Colonic mucosa (tissue), 4 donors: ENCODE measurements around the gene MYOD1. TPM values are rescaled to one million over a fixed set of nuclear protein-coding genes. Genes with fewer than 3 reads are reported as not detected.

Experiments
- DNase-seq: peaks from one replicate; pipeline ENCODE4 v3.0.0-alpha.2; 2020
- H3K27ac ChIP-seq: fragments of 200-600 bp; one replicate; pipeline ENCODE4 v1.8.0; 2021
- H3K27me3 ChIP-seq: fragments of 200-600 bp; one replicate; pipeline ENCODE4 v1.8.0; 2021
- H3K36me3 ChIP-seq: fragments of 200-600 bp; one replicate; pipeline ENCODE4 v1.8.0; 2021
- H3K4me1 ChIP-seq: fragments of 200-600 bp; one replicate; pipeline ENCODE4 v1.8.0; 2021; ENCODE audit warnings: mild to moderate bottlenecking
- H3K4me3 ChIP-seq: fragments of 200-600 bp; one replicate; pipeline ENCODE4 v1.8.0; 2021
- H3K9ac ChIP-seq, 2 donors: one replicate each; pipeline ENCODE4 v1.7.0; 2013; ENCODE audit warnings: control low read depth in 2 of 2, low read depth in 2 of 2, low read length in 2 of 2
- H3K9me3 ChIP-seq: fragments of 200-600 bp; one replicate; pipeline ENCODE4 v1.8.0; 2021
- CTCF ChIP-seq: fragments of 200-600 bp; IDR thresholded peaks from one replicate; pipeline ENCODE4 v1.8.0; 2022; ENCODE audit warnings: antibody characterized with exemption, mild to moderate bottlenecking
- intact Hi-C: fragments of 100-400 bp; cut with DNase I; formaldehyde crosslinking; loops from one replicate; pipeline ENCODE4 v1.14.1; 2022
- total RNA-seq, 2 donors: library from RNA; stranded (reverse); fragmentation: NEBNext Ultra II Directional in 1 of 2; extraction: Animal tissue kit (Norgen Biotek cat#: 25700) in 1 of 2; gene quantifications; one replicate each; pipeline ENCODE4 v1.2.1, GENCODE V29; 2021
- donor health status: healthy.
- donor health status: DM: no; HTN: no; CAD: no.
- donor health status: DM: no; HTN: no; CAD: no.

Gene MYOD1
- total RNA-seq, 2 donors from 2014 or later, result not detected

GRCh38 chr11:17707830-17708229, 11.5 kb upstream of the MYOD1 start:
- no peak for DNase-seq

GRCh38 chr11:17711836-17712235, 7.5 kb upstream of the MYOD1 start:
- H3K4me1 ChIP-seq, result no peaks in the 10 kb centered on the region
- no peaks in the 10 kb centered on the region for H3K27me3 ChIP-seq
- intact Hi-C loops, result no loop called here
- no peak overlapping the region for H3K27ac ChIP-seq
- no peaks in the 10 kb centered on the region for H3K9me3 ChIP-seq
- no peak for TF ChIP-seq CTCF
- no peak for DNase-seq
- no peak overlapping the region for H3K4me3 ChIP-seq
- H3K9ac ChIP-seq, result no peak overlapping the region
- H3K36me3 ChIP-seq, result no peaks in the 10 kb centered on the region

More at GRCh38 chr11:17707830-17708229, 11.5 kb upstream of the MYOD1 start:
- Histone ChIP-seq H3K9ac (no peak overlapping the region), H3K27ac (no peak overlapping the region), H3K36me3 (no peaks in the 10 kb centered on the region), H3K9me3 (no peaks in the 10 kb centered on the region), H3K4me1 (no peaks in the 10 kb centered on the region), H3K27me3 (no peaks in the 10 kb centered on the region), H3K4me3 (no peak overlapping the region)
- TF ChIP-seq CTCF, result no peak
- intact Hi-C loops, result no loop called here

- intact Hi-C loops, result no loop called here
- Histone ChIP-seq H3K27ac (no peak overlapping the region), H3K9me3 (no peaks in the 10 kb centered on the region), H3K4me1 (no peaks in the 10 kb centered on the region), H3K9ac (no peak overlapping the region), H3K4me3 (no peak overlapping the region), H3K36me3 (no peaks in the 10 kb centered on the region), H3K27me3 (peaks cover 3% of the 10 kb centered on the region)
- DNase-seq, result no peak
- TF ChIP-seq CTCF, result no peak
Observed at GRCh38 chr11:17713851-17714250, 5.5 kb upstream of the MYOD1 start.

- Histone ChIP-seq H3K27me3 (peaks cover 9% of the 10 kb centered on the region), H3K9ac (no peak overlapping the region), H3K4me3 (no peak overlapping the region), H3K9me3 (no peaks in the 10 kb centered on the region), H3K27ac (no peak overlapping the region), H3K4me1 (no peaks in the 10 kb centered on the region), H3K36me3 (no peaks in the 10 kb centered on the region)
- no peak for DNase-seq
- no peak for TF ChIP-seq CTCF
- intact Hi-C loops, result no loop called here
Observed at GRCh38 chr11:17714356-17714854, 5.0 kb upstream of the MYOD1 start.

GRCh38 chr11:17714870-17715269, 4.5 kb upstream of the MYOD1 start:
- Histone ChIP-seq H3K27me3 (peaks cover 13% of the 10 kb centered on the region), H3K4me1 (no peaks in the 10 kb centered on the region), H3K9me3 (no peaks in the 10 kb centered on the region), H3K4me3 (no peak overlapping the region), H3K36me3 (no peaks in the 10 kb centered on the region), H3K9ac (no peak overlapping the region), H3K27ac (no peak overlapping the region)
- intact Hi-C loops, result no loop called here
- TF ChIP-seq CTCF, result no peak
- DNase-seq, result no peak
